ENCODE measurements around the gene VAC14. TPM values are rescaled to one million over a fixed set of nuclear protein-coding genes. Genes with fewer than 3 reads are reported as not detected.

Gene VAC14
- total RNA-seq, 1 experiment from 2014 or later: 65.5 TPM

DNA sequence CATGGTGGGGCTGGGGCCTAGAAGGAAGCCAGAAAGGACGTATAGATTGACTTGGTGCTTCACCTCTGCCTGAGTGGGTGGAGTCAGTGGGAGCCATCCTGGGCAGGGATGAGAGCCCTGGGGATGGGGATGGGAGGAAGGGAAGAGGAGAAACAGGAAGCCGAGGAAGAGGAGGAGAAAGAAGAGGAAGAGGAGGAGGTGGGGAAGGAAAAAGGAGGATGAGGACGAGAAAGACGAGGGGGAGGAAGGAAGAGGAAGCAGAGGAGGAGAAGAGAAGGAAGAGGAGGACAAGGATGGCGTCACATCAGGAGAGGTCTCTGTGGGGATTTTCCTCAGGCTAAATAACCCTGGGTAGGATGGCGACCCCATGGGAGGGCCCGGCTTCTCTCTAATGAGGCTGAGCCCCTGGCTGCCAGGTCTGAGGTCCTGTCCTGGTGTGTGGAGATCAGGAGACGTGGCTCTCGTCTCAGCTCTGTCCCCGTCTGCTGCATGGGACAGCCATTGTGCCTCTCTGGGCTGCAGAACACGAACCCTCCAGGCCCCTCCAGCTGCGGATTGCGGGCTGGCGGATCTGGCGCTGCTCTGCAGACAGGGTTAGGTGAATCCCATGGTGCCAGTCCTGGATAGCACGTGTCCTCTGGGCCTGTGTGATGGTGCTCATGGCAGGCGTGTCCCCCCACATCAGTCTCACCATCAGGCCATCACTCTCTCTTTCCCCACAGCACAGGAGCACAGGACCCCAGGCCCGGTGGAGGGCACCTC, 79.6 kb downstream of the VAC14 start:
- Histone ChIP-seq H2AFZ (ENCODE audit: low read length) (no peak overlapping the region), H3K9me3 (ENCODE audit: low read length) (no peaks in the 10 kb centered on the region), H4K20me1 (ENCODE audit: low read length) (no peaks in the 10 kb centered on the region), H3K79me2 (ENCODE audit: low read length) (no peaks in the 10 kb centered on the region), H3K9ac (ENCODE audit: low read length) (no peak overlapping the region), H3K36me3 (ENCODE audit: low read depth, low read length) (no peaks in the 10 kb centered on the region), H3K4me1 (ENCODE audit: insufficient read depth, low read length) (peaks cover 3% of the 10 kb centered on the region), H3F3A (ENCODE audit: low read length, unreplicated experiment) (no peaks in the 10 kb centered on the region), H3K4me2 (ENCODE audit: low read length) (no peak overlapping the region), H3K27me3 (ENCODE audit: low read length) (no peaks in the 10 kb centered on the region), H3K4me3 (ENCODE audit: low read length) (no peak overlapping the region), H3K9me2 (replicated peaks; ENCODE audit: low read length) (no peaks in the 10 kb centered on the region), H3K27ac (ENCODE audit: low read length) (no peak overlapping the region)
- ATAC-seq: no peak
- BruUV-seq (replicated peaks): no TSS peak
- TF ChIP-seq, protein P1, sequence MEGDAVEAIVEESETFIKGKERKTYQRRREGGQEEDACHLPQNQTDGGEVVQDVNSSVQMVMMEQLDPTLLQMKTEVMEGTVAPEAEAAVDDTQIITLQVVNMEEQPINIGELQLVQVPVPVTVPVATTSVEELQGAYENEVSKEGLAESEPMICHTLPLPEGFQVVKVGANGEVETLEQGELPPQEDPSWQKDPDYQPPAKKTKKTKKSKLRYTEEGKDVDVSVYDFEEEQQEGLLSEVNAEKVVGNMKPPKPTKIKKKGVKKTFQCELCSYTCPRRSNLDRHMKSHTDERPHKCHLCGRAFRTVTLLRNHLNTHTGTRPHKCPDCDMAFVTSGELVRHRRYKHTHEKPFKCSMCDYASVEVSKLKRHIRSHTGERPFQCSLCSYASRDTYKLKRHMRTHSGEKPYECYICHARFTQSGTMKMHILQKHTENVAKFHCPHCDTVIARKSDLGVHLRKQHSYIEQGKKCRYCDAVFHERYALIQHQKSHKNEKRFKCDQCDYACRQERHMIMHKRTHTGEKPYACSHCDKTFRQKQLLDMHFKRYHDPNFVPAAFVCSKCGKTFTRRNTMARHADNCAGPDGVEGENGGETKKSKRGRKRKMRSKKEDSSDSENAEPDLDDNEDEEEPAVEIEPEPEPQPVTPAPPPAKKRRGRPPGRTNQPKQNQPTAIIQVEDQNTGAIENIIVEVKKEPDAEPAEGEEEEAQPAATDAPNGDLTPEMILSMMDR (conservative IDR thresholded peaks at IDR 0.05; ENCODE audit: low read depth, low read length): no peak
- TF ChIP-seq EZH2 (IDR thresholded peaks at IDR 0.05; ENCODE audit: low read length, unreplicated experiment) (no peak), EZH2phosphoT487 (IDR thresholded peaks at IDR 0.05; ENCODE audit: borderline replicate concordance, low read length) (no peak)
- intact Hi-C loops (cut with micrococcal nuclease): no loop called here
- ChIA-PET POLR2A (ENCODE audit: unreplicated experiment) (no interaction called here), CTCF (no interaction called here)
- DNase-seq: no peak

DNA sequence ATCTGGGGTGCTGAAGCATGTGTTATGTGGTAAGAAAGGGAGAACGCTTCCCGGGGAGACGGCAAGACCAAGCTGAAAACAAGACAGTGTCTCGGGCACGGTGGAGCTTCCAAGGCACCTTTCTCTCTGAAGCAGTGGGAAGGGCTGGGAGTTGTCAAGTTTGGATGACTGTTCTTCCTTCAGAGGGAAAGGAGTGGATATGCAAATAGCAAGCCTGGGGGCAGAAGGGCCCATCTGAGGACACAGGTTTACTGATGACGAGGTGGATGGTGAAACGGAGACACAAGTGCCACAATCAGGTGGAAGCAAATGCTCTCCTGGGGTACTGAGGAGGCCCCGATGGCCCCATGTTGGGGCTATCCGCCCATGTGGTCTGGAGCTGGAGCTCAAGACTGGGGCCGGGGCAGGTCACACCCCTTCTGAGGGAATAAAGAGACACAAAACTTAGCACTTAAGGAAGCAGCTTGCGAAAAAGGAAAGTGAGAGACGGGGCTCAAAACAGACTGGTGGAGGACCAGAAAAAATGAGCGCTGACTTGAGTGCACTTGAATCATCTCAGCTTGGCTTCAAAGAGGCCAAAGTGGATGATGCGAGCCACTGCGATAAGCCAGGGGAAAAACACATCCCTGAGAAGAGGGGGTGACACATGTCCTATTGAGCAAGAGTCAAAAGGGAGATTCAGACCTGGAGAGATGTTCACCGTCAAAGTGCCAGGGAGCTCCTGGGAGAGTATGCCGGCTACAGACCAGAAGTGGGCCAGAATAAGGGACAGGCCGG, 80.3 kb downstream of the VAC14 start:
- H2AFZ ChIP-seq (ENCODE audit: low read length): no peak overlapping the region
- no peaks in the 10 kb centered on the region for H3K9me3 ChIP-seq (ENCODE audit: low read length)
- no peaks in the 10 kb centered on the region for H3K9me2 ChIP-seq (replicated peaks; ENCODE audit: low read length)
- H3K27ac ChIP-seq (ENCODE audit: low read length): no peak overlapping the region
- no peaks in the 10 kb centered on the region for H3K36me3 ChIP-seq (ENCODE audit: low read depth, low read length)
- no peak overlapping the region for H3K9ac ChIP-seq (ENCODE audit: low read length)
- H4K20me1 ChIP-seq (ENCODE audit: low read length): no peaks in the 10 kb centered on the region
- POLR2A ChIA-PET (ENCODE audit: unreplicated experiment): no interaction called here
- CTCF ChIA-PET: no interaction called here
- TF ChIP-seq EZH2phosphoT487 (IDR thresholded peaks at IDR 0.05; ENCODE audit: borderline replicate concordance, low read length) (no peak), EZH2 (IDR thresholded peaks at IDR 0.05; ENCODE audit: low read length, unreplicated experiment) (no peak)
- TF ChIP-seq, protein P1 (conservative IDR thresholded peaks at IDR 0.05; ENCODE audit: low read depth, low read length): no peak
- H3K27me3 ChIP-seq (ENCODE audit: low read length): no peaks in the 10 kb centered on the region
- DNase-seq (no peak), ATAC-seq (no peak)
- H3K4me2 ChIP-seq (ENCODE audit: low read length): no peak overlapping the region
- no peak overlapping the region for H3K4me3 ChIP-seq (ENCODE audit: low read length)
- intact Hi-C loops (cut with micrococcal nuclease): no loop called here
- no TSS peak for BruUV-seq (replicated peaks)
- H3K4me1 ChIP-seq (ENCODE audit: insufficient read depth, low read length): peaks cover 11% of the 10 kb centered on the region
- no peaks in the 10 kb centered on the region for H3K79me2 ChIP-seq (ENCODE audit: low read length)
- H3F3A ChIP-seq (ENCODE audit: low read length, unreplicated experiment): no peaks in the 10 kb centered on the region

DNA sequence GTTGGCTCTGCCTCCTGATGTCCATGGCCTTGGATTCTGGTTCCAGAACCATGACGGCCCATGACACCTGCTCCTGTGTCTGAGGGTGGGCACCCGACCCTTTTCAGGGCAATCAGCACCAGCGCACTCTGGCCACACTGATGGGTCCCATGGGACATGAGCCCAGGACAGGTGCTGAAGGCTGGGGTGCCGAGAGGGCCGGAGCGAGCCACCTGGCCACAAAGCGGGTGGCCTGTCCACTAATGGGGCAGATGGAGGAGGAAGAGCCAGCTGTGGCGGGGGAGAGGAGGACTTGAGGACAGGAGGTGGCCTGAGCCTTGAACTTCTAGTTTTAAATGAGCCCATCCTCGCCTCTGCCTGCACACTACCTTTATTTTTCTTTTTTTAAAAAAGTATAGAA, 83.9 kb downstream of the VAC14 start:
- Histone ChIP-seq H4K20me1 (ENCODE audit: low read length) (no peaks in the 10 kb centered on the region), H3K9me2 (replicated peaks; ENCODE audit: low read length) (no peaks in the 10 kb centered on the region), H3K36me3 (ENCODE audit: low read depth, low read length) (no peaks in the 10 kb centered on the region), H3K27ac (ENCODE audit: low read length) (no peak overlapping the region), H3K4me2 (ENCODE audit: low read length) (no peak overlapping the region), H3K79me2 (ENCODE audit: low read length) (no peaks in the 10 kb centered on the region), H3K9ac (ENCODE audit: low read length) (no peak overlapping the region), H2AFZ (ENCODE audit: low read length) (no peak overlapping the region), H3K9me3 (ENCODE audit: low read length) (no peaks in the 10 kb centered on the region), H3K4me1 (ENCODE audit: insufficient read depth, low read length) (peaks cover 26% of the 10 kb centered on the region), H3K4me3 (ENCODE audit: low read length) (no peak overlapping the region), H3K27me3 (ENCODE audit: low read length) (no peaks in the 10 kb centered on the region), H3F3A (ENCODE audit: low read length, unreplicated experiment) (no peaks in the 10 kb centered on the region)
- no peak for DNase-seq
- TF ChIP-seq EZH2 (IDR thresholded peaks at IDR 0.05; ENCODE audit: low read length, unreplicated experiment): no peak
- TF ChIP-seq, protein P1 (conservative IDR thresholded peaks at IDR 0.05; ENCODE audit: low read depth, low read length): no peak
- intact Hi-C loops (cut with micrococcal nuclease): no loop called here
- ATAC-seq: no peak
- POLR2A ChIA-PET (ENCODE audit: unreplicated experiment): no interaction called here
- CTCF ChIA-PET: no interaction called here
- no TSS peak for BruUV-seq (replicated peaks)
